Omental fat pad (tissue), 4 donors: Measurements from ENCODE around the gene RRAGC. TPM values are rescaled to one million over a fixed set of nuclear protein-coding genes. Genes with fewer than 3 reads are reported as not detected.

ENCODE experiments used
- ATAC-seq: fragments of 150-250 bp; one replicate; pipeline ENCODE4 v1.9.1; 2016; ENCODE audit warnings: mild to moderate bottlenecking, moderate library complexity; ENCODE audit not compliant: low FRiP score
- DNase-seq: peaks from one replicate; pipeline ENCODE4 v3.0.0-alpha.2; 2019; ENCODE audit warnings: low spot score
- CTCF ChIP-seq, 3 donors: fragments of 450-650 bp; IDR thresholded peaks; one replicate each; pipeline ENCODE4 v1.5.1; 2016 to 2017; ENCODE audit warnings: antibody characterized with exemption in 3 of 3, mild to moderate bottlenecking in 3 of 3, moderate library complexity in 2 of 3
- total RNA-seq, 4 donors: library from RNA; depleted of rRNA; stranded (reverse); fragments of >200 nt; gene quantifications; one replicate each; pipeline ENCODE4 v1.1.0, GENCODE V29; 2016

Gene RRAGC, protein sequence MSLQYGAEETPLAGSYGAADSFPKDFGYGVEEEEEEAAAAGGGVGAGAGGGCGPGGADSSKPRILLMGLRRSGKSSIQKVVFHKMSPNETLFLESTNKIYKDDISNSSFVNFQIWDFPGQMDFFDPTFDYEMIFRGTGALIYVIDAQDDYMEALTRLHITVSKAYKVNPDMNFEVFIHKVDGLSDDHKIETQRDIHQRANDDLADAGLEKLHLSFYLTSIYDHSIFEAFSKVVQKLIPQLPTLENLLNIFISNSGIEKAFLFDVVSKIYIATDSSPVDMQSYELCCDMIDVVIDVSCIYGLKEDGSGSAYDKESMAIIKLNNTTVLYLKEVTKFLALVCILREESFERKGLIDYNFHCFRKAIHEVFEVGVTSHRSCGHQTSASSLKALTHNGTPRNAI
- total RNA-seq: 10 to 100 TPM; 29.6 to 57.7 (median 39.4) TPM

DNA sequence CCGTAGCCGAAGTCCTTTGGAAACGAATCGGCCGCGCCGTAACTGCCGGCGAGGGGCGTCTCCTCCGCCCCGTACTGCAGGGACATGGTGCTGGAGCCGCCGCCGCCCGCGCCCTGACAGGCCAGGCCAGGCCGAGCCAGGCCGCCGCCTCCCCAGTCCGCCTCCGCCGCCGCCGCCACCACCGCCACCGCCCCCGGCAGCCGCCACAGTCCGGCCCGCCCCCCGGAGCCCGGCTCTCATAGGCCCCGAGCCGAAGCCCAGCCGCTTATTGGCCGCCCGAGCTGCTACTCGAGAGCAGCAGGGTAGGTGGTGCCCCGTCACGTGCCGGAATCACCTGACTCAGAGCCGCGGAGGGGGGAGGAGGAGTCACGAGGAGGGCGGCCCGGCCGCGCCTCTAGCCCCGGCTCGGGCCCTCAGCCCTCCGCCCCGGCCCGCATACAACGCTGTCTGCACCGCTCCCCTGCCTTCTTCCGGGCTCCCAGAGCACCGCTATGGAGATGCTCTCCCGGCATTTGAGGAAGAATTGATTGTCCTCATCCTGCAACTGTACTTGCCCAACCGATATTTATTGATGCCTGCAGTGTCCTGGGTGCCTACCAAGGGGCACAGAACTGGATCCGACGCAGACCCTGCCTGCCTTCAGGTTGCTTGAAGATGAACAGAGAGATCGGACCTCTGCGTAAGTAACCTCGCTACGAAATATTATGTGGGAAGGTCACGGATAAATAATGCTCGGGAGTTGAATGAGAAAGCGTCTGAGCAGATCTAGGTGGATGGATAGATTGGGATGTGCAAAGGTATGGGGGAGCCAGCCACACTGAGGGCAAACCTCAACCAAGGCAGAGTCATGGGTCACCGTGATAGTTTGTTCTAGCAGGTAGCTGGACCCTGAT lies at the start of gene RRAGC:
RRAGC (minus strand) TSS at position 212 of the 893 bp plus-strand sequence; CDS start at position 86, 126 bp downstream.
- ATAC-seq: peak; percentile 96
- peak; percentile 99 for DNase-seq
- TF ChIP-seq CTCF (IDR thresholded peaks at IDR 0.05): no peak

- ATAC-seq: no peak
- no peak for DNase-seq
- no peak for TF ChIP-seq CTCF (IDR thresholded peaks at IDR 0.05)
Measured at GRCh38 chr1:38908821-38909220, 49.2 kb upstream of the RRAGC start.

- ATAC-seq: no peak
- no peak for DNase-seq
- TF ChIP-seq CTCF (IDR thresholded peaks at IDR 0.05): no peak
Measured at GRCh38 chr1:38905985-38906384, 46.4 kb upstream of the RRAGC start.

- no peak for DNase-seq
- ATAC-seq: no peak
- no peak for TF ChIP-seq CTCF (IDR thresholded peaks at IDR 0.05)
Measured at GRCh38 chr1:38899560-38899959, 40.0 kb upstream of the RRAGC start.

- TF ChIP-seq CTCF (IDR thresholded peaks at IDR 0.05): no peak
Measured at GRCh38 chr1:38898653-38899230, 39.2 kb upstream of the RRAGC start.

GRCh38 chr1:38896169-38896568 lies 36.6 kb upstream of the RRAGC start:
- no peak for TF ChIP-seq CTCF (IDR thresholded peaks at IDR 0.05)
- DNase-seq (no peak), ATAC-seq (no peak)

More at GRCh38 chr1:38898653-38899230, 39.2 kb upstream of the RRAGC start:
- DNase-seq: no peak
- ATAC-seq: no peak
